Central memory CD8-positive, alpha-beta T cell (primary cell): Measurements from ENCODE around the gene ESX1.

Experiments used
- ATAC-seq: fragments of 150-1000 bp; cut with Tn5 transposase; replicated peaks from 2 replicates; pipeline ENCODE4 v1.10.0; 2022; ENCODE audit warnings: mild to moderate bottlenecking, moderate FRiP score, moderate number of reproducible peaks; ENCODE audit not compliant: poor library complexity, severe bottlenecking; ENCODE audit errors: extremely low read depth
- DNase-seq, 2 donors: peaks; one replicate each; pipeline ENCODE4 v3.0.0; 2021; ENCODE audit warnings: low spot score in 2 of 2
- H3K27ac Mint-ChIP-seq: one replicate; pipeline ENCODE4 v1.8.0; 2022; ENCODE audit warnings: low read depth, mild to moderate bottlenecking, moderate library complexity, mixed read lengths
- H3K27me3 Mint-ChIP-seq: one replicate; pipeline ENCODE4 v1.8.0; 2022; ENCODE audit warnings: mixed read lengths
- H3K36me3 Mint-ChIP-seq: one replicate; pipeline ENCODE4 v1.8.0; 2022; ENCODE audit warnings: mild to moderate bottlenecking, moderate library complexity, mixed read lengths; ENCODE audit not compliant: insufficient read depth
- H3K4me1 Mint-ChIP-seq: one replicate; pipeline ENCODE4 v1.8.0; 2022; ENCODE audit warnings: mixed read lengths
- H3K4me3 Mint-ChIP-seq: one replicate; pipeline ENCODE4 v1.8.0; 2022; ENCODE audit warnings: mild to moderate bottlenecking, moderate library complexity, mixed read lengths
- H3K9me3 Mint-ChIP-seq: one replicate; pipeline ENCODE4 v1.8.0; 2022; ENCODE audit warnings: mixed read lengths

Gene ESX1

GRCh38 chrX:104254442-104255115 is at the start of gene ESX1:
ESX1 (minus strand) TSS chrX:104254933; CDS start chrX:104254849, 84 bp downstream.
- no peaks in the 10 kb centered on the region for H3K36me3 Mint-ChIP-seq
- no peaks in the 10 kb centered on the region for H3K9me3 Mint-ChIP-seq
- H3K4me3 Mint-ChIP-seq, result peak within 1 kb of the TSS; percentile 43
- ATAC-seq, result no peak
- DNase-seq, result no peak
- H3K27me3 Mint-ChIP-seq, result peaks cover 26% of the 10 kb centered on the region
- peaks cover 6% of the 10 kb centered on the region for H3K4me1 Mint-ChIP-seq
- no peak within 1 kb of the TSS for H3K27ac Mint-ChIP-seq

DNA sequence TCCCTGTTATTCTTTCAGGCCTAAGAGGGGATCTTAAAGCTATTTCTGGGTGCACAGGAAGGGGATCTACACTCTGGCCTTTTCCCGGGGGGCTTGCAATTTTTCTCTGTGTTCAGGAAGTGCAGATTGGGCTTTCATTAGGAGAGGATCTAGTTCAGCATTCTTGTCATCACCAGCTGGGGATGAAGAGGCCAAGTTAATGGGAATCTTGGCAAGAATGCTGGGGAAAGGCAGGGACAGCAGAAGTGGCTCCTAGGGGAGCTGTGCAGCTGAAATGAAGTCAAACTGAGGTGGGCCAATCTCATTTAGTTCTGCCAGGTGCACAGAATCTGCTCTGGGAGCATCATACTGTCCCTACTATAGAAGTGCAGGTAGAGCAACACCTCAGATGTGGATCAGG is 40.9 kb upstream of the ESX1 start:
- H3K27me3 Mint-ChIP-seq, result peaks cover 10% of the 10 kb centered on the region
- DNase-seq, result no peak
- H3K4me3 Mint-ChIP-seq, result no peak overlapping the region
- no peaks in the 10 kb centered on the region for H3K4me1 Mint-ChIP-seq
- no peak overlapping the region for H3K27ac Mint-ChIP-seq
- no peaks in the 10 kb centered on the region for H3K36me3 Mint-ChIP-seq
- ATAC-seq, result no peak
- no peaks in the 10 kb centered on the region for H3K9me3 Mint-ChIP-seq

DNA sequence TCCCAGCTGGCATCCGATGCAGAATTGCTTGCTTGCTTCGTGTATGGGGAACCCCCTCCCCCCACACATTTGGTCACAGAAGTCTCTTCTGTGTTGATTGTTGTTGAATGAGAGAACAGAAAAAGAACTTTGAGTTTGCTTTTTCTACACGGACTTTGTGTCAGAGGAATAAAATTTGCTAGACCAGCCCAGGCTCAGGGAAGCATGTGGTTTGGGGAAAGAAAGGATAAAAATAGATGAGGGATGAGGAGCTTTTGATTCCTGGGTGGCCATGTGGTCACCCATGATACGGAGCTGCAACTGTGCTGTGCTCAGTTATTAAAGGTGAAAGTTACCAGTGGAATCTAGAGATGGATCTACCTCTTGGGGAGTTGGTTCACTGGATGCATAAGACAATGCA is 34.2 kb upstream of the ESX1 start:
- H3K36me3 Mint-ChIP-seq, result no peaks in the 10 kb centered on the region
- no peak for DNase-seq
- no peaks in the 10 kb centered on the region for H3K4me1 Mint-ChIP-seq
- no peak for ATAC-seq
- H3K27ac Mint-ChIP-seq, result no peak overlapping the region
- no peaks in the 10 kb centered on the region for H3K9me3 Mint-ChIP-seq
- peaks cover 10% of the 10 kb centered on the region for H3K27me3 Mint-ChIP-seq
- no peak overlapping the region for H3K4me3 Mint-ChIP-seq

GRCh38 chrX:104288269-104288668 is 33.5 kb upstream of the ESX1 start:
- H3K9me3 Mint-ChIP-seq, result no peaks in the 10 kb centered on the region
- DNase-seq (no peak), ATAC-seq (no peak)
- no peaks in the 10 kb centered on the region for H3K4me1 Mint-ChIP-seq
- H3K27ac Mint-ChIP-seq, result no peak overlapping the region
- no peaks in the 10 kb centered on the region for H3K36me3 Mint-ChIP-seq
- H3K27me3 Mint-ChIP-seq, result peaks cover 10% of the 10 kb centered on the region
- H3K4me3 Mint-ChIP-seq, result no peak overlapping the region

- H3K4me1 Mint-ChIP-seq, result no peaks in the 10 kb centered on the region
- H3K36me3 Mint-ChIP-seq, result no peaks in the 10 kb centered on the region
- H3K27me3 Mint-ChIP-seq, result peaks cover 7% of the 10 kb centered on the region
- no peak for DNase-seq
- H3K27ac Mint-ChIP-seq, result no peak overlapping the region
- H3K4me3 Mint-ChIP-seq, result no peak overlapping the region
- no peak for ATAC-seq
- H3K9me3 Mint-ChIP-seq, result no peaks in the 10 kb centered on the region
Observed at GRCh38 chrX:104285201-104285600, 30.5 kb upstream of the ESX1 start.

DNA sequence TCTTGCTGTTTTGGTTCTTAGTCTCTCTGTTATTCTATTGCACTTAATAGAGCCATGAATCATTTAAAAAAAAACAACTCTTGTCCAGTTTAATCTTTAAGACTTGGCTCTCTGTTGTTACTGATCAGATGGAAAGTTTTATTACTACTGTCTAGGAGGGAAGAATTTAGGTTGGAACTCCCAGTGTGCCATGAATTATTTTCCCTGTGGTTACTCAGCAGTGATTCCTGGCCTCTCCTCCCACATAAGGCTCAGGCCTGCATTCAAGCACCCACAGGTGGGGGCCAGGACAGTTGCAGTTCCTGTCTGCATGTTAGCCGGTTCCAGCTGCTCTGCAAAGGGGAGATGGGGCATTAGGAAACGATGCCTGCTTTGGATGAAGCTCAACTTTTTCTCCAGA is 29.8 kb upstream of the ESX1 start:
- no peaks in the 10 kb centered on the region for H3K36me3 Mint-ChIP-seq
- DNase-seq, result no peak
- H3K27ac Mint-ChIP-seq, result no peak overlapping the region
- H3K4me3 Mint-ChIP-seq, result no peak overlapping the region
- no peaks in the 10 kb centered on the region for H3K4me1 Mint-ChIP-seq
- no peak for ATAC-seq
- peaks cover 9% of the 10 kb centered on the region for H3K27me3 Mint-ChIP-seq
- H3K9me3 Mint-ChIP-seq, result no peaks in the 10 kb centered on the region

GRCh38 chrX:104282166-104282725 is 27.5 kb upstream of the ESX1 start:
- H3K4me1 Mint-ChIP-seq, result no peaks in the 10 kb centered on the region
- H3K27me3 Mint-ChIP-seq, result peaks cover 9% of the 10 kb centered on the region
- DNase-seq (no peak), ATAC-seq (no peak)
- no peaks in the 10 kb centered on the region for H3K36me3 Mint-ChIP-seq
- no peak overlapping the region for H3K4me3 Mint-ChIP-seq
- H3K9me3 Mint-ChIP-seq, result no peaks in the 10 kb centered on the region
- H3K27ac Mint-ChIP-seq, result no peak overlapping the region

GRCh38 chrX:104281564-104281963 is 26.8 kb upstream of the ESX1 start:
- no peak overlapping the region for H3K27ac Mint-ChIP-seq
- H3K9me3 Mint-ChIP-seq, result no peaks in the 10 kb centered on the region
- H3K4me1 Mint-ChIP-seq, result no peaks in the 10 kb centered on the region
- DNase-seq, result no peak
- no peak overlapping the region for H3K4me3 Mint-ChIP-seq
- no peaks in the 10 kb centered on the region for H3K36me3 Mint-ChIP-seq
- peaks cover 9% of the 10 kb centered on the region for H3K27me3 Mint-ChIP-seq
- ATAC-seq, result no peak

DNA sequence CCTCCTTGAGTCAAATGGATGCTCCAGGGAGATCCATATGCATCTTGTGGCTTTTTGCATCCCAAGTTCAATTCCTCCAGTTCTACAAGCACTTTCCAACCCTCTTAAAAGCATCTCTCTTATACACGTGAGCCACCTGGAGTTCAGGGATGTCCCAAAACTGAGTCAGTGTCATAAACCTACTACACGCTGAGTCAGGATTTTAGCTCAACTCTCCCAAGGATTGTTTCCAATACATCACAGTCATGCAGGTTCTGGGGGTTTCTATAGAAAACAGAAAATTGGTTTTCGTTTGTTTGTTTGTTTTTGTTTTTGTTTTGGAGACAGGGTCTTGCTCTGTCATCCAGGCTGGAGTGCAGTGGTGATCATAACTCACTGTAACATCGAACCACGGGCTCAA is 25.9 kb upstream of the ESX1 start:
- no peaks in the 10 kb centered on the region for H3K36me3 Mint-ChIP-seq
- no peak overlapping the region for H3K4me3 Mint-ChIP-seq
- H3K27me3 Mint-ChIP-seq, result peaks cover 16% of the 10 kb centered on the region
- no peak overlapping the region for H3K27ac Mint-ChIP-seq
- no peaks in the 10 kb centered on the region for H3K9me3 Mint-ChIP-seq
- H3K4me1 Mint-ChIP-seq, result no peaks in the 10 kb centered on the region
- DNase-seq (no peak), ATAC-seq (no peak)

DNA sequence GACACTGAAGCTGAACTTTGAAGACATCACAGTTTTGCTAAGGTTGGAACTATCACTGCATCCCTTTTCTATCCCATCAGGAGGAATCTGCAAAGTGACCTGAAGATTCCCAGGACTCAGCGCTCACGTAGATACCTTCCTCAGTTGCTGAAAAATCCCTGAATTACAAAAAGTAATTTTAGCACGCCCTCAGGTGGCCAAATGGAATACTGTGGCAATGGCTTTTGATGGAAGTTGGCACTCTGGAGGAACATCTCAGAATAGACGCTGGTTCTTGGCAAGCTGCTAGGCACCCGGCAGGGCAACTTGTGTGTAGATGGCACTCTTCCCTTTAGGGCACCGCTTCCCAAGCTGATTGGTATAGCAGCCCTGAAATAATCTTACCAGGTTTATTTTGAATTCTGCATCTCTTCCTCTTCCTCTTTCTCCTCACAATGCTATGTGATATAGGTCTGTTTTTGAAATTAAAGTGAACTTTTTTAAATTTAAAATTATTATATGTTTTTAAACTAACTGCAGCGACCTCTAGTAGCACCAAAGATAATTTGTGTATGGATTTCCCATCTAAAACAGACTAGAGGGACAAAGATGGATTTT is 16.3 kb upstream of the ESX1 start:
- H3K4me3 Mint-ChIP-seq, result no peak overlapping the region
- H3K9me3 Mint-ChIP-seq, result no peaks in the 10 kb centered on the region
- peaks cover 9% of the 10 kb centered on the region for H3K4me1 Mint-ChIP-seq
- peaks cover 39% of the 10 kb centered on the region for H3K27me3 Mint-ChIP-seq
- ATAC-seq, result no peak
- DNase-seq, result no peak
- no peak overlapping the region for H3K27ac Mint-ChIP-seq
- H3K36me3 Mint-ChIP-seq, result no peaks in the 10 kb centered on the region

DNA sequence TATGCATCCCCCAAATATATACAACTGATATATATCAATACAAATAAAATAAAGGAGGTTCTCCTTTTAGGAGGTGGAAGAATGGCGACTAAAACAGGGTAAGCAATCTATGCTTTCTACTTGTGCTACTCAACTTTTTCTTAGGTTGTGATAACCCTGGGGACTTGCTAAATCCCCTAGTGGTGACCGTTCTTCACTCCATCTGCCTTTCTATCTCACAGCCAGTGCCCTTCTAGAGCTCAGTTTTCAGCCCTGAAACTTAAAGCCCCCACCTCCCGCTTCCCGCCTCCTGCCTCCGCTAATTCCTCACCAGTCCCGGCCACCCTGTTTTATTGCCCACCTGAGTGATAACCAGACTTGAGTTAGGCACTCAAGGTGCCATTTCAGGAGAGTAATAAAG is 15.5 kb upstream of the ESX1 start:
- Mint-ChIP-seq H3K27ac (no peak overlapping the region), H3K4me1 (peaks cover 9% of the 10 kb centered on the region), H3K9me3 (no peaks in the 10 kb centered on the region), H3K4me3 (no peak overlapping the region), H3K27me3 (peaks cover 31% of the 10 kb centered on the region), H3K36me3 (no peaks in the 10 kb centered on the region)
- no peak for DNase-seq
- ATAC-seq, result no peak

GRCh38 chrX:104255465-104255864 is 732 bp upstream of the ESX1 start:
- H3K27ac Mint-ChIP-seq, result no peak overlapping the region
- peaks cover 6% of the 10 kb centered on the region for H3K4me1 Mint-ChIP-seq
- peaks cover 26% of the 10 kb centered on the region for H3K27me3 Mint-ChIP-seq
- no peak for ATAC-seq
- no peaks in the 10 kb centered on the region for H3K36me3 Mint-ChIP-seq
- H3K4me3 Mint-ChIP-seq, result no peak overlapping the region
- no peak for DNase-seq
- H3K9me3 Mint-ChIP-seq, result no peaks in the 10 kb centered on the region
